Hematopoietic multipotent progenitor cell treated with erythropoietin and hydrocortisone succinate and interleukin-3 and kit ligand, for 15 days (in vitro differentiated cells): Measurements from ENCODE around the gene ZKSCAN3.
"Not testable (repeated sequence)": the region's sequence is repeated elsewhere in the genome, so short reads cannot be mapped to it uniquely, and the experiment has no call there.

ENCODE experiments used
- DNase-seq: peaks from one replicate; pipeline ENCODE4 v3.0.0-alpha.2; 2015; ENCODE audit warnings: low spot score

Gene ZKSCAN3

GRCh38 chr6:28343898-28344677 is 5.7 kb upstream of the ZKSCAN3 start:
- DNase-seq, result no peak

- DNase-seq, result no peak
Measured at GRCh38 chr6:28345201-28345600, 4.5 kb upstream of the ZKSCAN3 start.

GRCh38 chr6:28347119-28347518 is 2.6 kb upstream of the ZKSCAN3 start:
- DNase-seq, result no peak

- no peak for DNase-seq
Measured at GRCh38 chr6:28349344-28349891, 329 bp upstream of the ZKSCAN3 start.

- DNase-seq, result no peak
Measured at GRCh38 chr6:28351087-28351486, 1.3 kb downstream of the ZKSCAN3 start.

- no peak for DNase-seq
Measured at GRCh38 chr6:28351493-28351925, 1.8 kb downstream of the ZKSCAN3 start.

- DNase-seq, result no peak
Measured at GRCh38 chr6:28353356-28353755, 3.6 kb downstream of the ZKSCAN3 start.

GRCh38 chr6:28353981-28354676 is 4.4 kb downstream of the ZKSCAN3 start:
- no peak for DNase-seq

GRCh38 chr6:28354688-28355554 is 5.2 kb downstream of the ZKSCAN3 start:
- no peak for DNase-seq

- DNase-seq, result peak; percentile 88
Measured at GRCh38 chr6:28355743-28356665, 6.3 kb downstream of the ZKSCAN3 start.

- no peak for DNase-seq
Measured at GRCh38 chr6:28356666-28357020, 6.9 kb downstream of the ZKSCAN3 start.

GRCh38 chr6:28357036-28357435 is 7.3 kb downstream of the ZKSCAN3 start:
- peak; percentile 65 for DNase-seq

- not testable (repeated sequence) for DNase-seq
Measured at GRCh38 chr6:28359562-28359961, 9.8 kb downstream of the ZKSCAN3 start.

- DNase-seq, result no peak
Measured at GRCh38 chr6:28360961-28361360, 11.2 kb downstream of the ZKSCAN3 start.

GRCh38 chr6:28365590-28365989 is 15.8 kb downstream of the ZKSCAN3 start:
- not testable (repeated sequence) for DNase-seq

GRCh38 chr6:28368522-28368921 is 18.8 kb downstream of the ZKSCAN3 start:
- no peak for DNase-seq

- no peak for DNase-seq
Measured at GRCh38 chr6:28369463-28369862, 19.7 kb downstream of the ZKSCAN3 start.

- no peak for DNase-seq
Measured at GRCh38 chr6:28370440-28370839, 20.7 kb downstream of the ZKSCAN3 start.

GRCh38 chr6:28371280-28371679 is 21.5 kb downstream of the ZKSCAN3 start:
- DNase-seq, result no peak

- DNase-seq, result no peak
Measured at GRCh38 chr6:28371706-28372451, 22.1 kb downstream of the ZKSCAN3 start.
